ENCODE data around the gene FAM181B. TPM values are rescaled to one million over a fixed set of nuclear protein-coding genes. Genes with fewer than 3 reads are reported as not detected.

Gene FAM181B
- total RNA-seq, 1 donor from 2014 or later: 0.19 TPM

DNA sequence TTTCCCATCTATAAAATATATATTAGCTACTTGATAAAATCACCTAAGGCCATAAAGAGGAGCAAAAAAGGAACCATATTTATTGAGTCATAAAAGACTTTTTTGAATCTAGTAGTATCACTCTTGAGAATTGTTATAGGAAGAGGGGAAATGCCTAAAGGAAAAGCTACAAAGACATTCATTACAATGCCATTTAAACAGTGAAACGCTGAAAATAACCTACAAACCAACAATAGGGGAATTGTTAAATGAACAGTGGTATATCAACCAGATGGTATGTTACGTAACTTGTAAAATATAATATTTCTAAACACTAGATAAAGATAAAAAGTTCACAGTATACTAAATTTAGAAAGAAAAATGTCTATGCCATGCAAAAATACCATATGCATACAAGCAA is 47.5 kb downstream of the FAM181B start:
- no peak for DNase-seq (ENCODE audit: low spot score)

DNA sequence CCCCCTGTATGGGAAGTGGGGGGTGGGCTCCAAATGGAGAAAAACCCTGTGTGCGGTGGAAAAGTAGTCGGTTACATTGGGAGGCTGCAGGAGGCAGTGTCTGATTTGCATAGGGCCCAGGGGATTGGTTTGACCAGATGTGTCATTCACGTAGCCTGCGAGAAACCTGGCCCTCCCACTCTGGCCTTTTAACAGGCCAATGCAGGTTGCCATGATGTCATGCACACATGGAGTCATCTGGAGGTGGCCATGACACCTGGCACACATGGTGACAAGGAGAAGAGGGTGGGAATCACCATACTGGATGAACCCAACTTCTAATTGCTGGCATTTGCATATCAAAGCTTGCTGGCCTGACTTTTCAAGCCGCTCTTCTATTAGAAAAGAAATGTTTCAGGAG is 50.6 kb downstream of the FAM181B start:
- DNase-seq (ENCODE audit: low spot score): no peak

DNA sequence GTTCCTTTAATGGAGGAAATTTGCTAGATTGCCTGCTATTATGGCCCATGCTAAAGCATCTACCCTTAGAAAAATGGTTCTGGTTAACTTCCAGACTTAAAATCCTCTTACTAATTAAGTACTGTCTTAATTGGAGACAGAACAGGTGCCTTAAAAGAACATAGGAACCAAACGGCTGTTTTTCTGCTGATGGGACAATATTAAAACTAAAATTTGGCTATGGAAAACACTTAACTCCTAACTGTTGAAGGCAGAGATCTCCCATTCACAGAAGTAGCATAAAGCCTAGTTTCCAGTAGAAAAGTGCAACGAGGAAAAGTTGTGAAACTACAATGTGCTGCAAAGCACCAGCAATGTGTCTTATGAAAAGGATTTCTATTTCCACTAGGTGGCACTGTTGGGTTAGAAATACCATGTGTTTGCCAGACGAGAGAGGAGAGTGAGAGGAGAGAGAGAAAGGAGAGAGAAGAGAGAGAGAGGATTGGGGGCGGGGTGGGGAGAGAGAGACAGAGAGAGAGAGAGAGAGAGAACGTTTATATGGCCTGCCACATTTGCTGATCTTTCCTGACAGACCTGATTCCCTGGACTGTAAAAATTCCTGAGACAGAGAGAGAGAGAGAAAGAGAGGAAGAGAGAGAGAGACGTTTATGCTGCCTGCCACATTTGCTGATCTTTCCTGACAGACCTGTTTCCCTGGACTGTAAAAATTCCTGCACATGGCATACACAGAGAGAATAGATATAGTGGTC is 51.5 kb downstream of the FAM181B start:
- DNase-seq (ENCODE audit: low spot score): no peak

DNA sequence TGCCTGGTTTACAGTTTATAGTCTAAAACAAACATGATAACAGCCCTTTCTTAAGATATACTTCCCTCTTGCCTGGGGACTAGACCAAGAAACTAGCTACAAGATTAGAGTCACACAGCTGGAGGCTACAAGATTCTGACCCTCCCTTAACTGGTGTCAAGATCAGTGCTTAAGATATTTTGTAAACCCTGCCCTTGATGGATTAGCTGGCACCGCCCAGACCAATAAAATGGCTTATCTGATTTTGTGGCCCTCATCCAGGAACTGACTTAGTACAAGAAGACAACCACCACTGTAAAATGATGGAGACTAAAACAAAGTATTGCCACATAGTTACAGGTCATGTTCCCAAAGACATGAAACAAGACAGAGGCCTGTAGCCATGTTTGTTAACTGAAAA is 53.4 kb downstream of the FAM181B start:
- DNase-seq (ENCODE audit: low spot score): no peak

Other genes with a start within 250 kb of the FAM181B start
- gene PRCP, start 166.6 kb upstream of the FAM181B start, total RNA-seq: 71.4 TPM
- gene DDIAS, start 167.9 kb upstream of the FAM181B start, total RNA-seq: 1.7 TPM

Data from mesenteric fat pad (tissue), 1 donor.